Chondrocyte (in vitro differentiated cells): ENCODE results near the gene GALNT2. TPM values are rescaled to one million over a fixed set of nuclear protein-coding genes. Genes with fewer than 3 reads are reported as not detected.

Experiments used
- DNase-seq: peaks from one replicate; pipeline ENCODE4 v3.0.0; 2021; ENCODE audit warnings: mixed read lengths, low spot score
- H3K27ac Mint-ChIP-seq: one replicate; pipeline ENCODE4 v1.8.0; 2021; ENCODE audit warnings: mild to moderate bottlenecking, moderate library complexity, mixed read lengths; ENCODE audit not compliant: unreplicated experiment
- H3K27me3 Mint-ChIP-seq: 2 replicates; pipeline ENCODE4 v1.8.0; 2021; ENCODE audit warnings: low read depth, mixed read lengths
- H3K36me3 Mint-ChIP-seq: 2 replicates; pipeline ENCODE4 v1.8.0; 2021; ENCODE audit warnings: low read depth, mixed read lengths
- H3K4me1 Mint-ChIP-seq: 2 replicates; pipeline ENCODE4 v1.8.0; 2021; ENCODE audit warnings: low read depth, mild to moderate bottlenecking, mixed read lengths
- H3K4me3 Mint-ChIP-seq: one replicate; pipeline ENCODE4 v1.8.0; 2021; ENCODE audit warnings: mild to moderate bottlenecking, moderate library complexity, mixed read lengths; ENCODE audit not compliant: unreplicated experiment
- H3K9me3 Mint-ChIP-seq: 2 replicates; pipeline ENCODE4 v1.8.0; 2021; ENCODE audit warnings: low read depth, mixed read lengths
- total RNA-seq: library from RNA; stranded (reverse); gene quantifications from 3 replicates; pipeline ENCODE4 v1.2.1, GENCODE V29; 2021
- TF ChIP-seq, protein P1 (sequence below): fragments of 200-600 bp; sonication (generic); IDR thresholded peaks from 2 replicates; pipeline ENCODE4 v1.5.0; 2021; ENCODE audit warnings: antibody characterized with exemption, mild to moderate bottlenecking, moderate library complexity

Gene GALNT2
- total RNA-seq, 1 donor from 2014 or later, result 223 TPM

DNA sequence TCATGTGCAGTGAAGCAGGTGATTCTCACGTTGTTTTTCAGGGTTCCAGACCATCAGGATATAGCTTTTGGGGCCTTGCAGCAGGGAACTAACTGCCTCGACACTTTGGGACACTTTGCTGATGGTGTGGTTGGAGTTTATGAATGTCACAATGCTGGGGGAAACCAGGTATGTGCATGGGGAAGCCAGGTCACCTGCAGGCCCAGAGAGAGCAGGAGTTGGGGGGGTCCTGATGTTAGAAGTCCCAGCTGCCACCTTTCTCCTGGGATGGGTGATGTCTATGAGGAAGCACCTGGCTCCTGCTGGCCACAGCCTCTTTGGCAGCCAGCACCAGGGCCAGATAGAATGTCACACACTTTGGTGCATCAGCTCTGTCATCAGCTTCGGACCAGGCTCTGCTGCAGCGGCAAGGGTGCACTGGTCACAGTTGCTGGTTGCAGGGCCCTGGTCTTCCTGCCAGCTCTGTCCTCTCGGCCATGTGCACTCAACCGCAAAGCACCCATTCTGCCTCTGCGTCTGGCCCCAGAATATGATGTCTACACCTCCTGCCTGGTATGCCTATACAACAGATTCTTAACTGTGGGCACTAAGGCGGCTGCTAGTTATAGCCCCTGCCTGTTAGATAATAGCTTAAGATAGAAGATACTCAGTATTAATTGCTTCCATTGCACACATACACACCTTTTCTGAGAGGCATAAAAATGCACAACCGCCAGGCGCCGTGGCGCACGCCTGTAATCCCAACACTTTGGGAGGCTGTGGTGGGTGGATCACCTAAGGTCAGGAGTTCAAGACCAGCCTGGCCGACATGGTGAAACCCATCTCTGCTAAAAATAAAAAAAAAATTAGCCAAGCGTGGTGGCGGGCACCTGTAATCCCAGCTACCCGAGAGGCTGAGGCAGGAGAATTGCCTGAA is 198.4 kb downstream of the GALNT2 start:
- Mint-ChIP-seq H3K4me3 (no peak overlapping the region), H3K36me3 (peaks cover 19% of the 10 kb centered on the region), H3K4me1 (peaks cover 8% of the 10 kb centered on the region), H3K9me3 (no peaks in the 10 kb centered on the region), H3K27ac (no peak overlapping the region), H3K27me3 (no peaks in the 10 kb centered on the region)
- no peak for DNase-seq
- TF ChIP-seq, protein P1, sequence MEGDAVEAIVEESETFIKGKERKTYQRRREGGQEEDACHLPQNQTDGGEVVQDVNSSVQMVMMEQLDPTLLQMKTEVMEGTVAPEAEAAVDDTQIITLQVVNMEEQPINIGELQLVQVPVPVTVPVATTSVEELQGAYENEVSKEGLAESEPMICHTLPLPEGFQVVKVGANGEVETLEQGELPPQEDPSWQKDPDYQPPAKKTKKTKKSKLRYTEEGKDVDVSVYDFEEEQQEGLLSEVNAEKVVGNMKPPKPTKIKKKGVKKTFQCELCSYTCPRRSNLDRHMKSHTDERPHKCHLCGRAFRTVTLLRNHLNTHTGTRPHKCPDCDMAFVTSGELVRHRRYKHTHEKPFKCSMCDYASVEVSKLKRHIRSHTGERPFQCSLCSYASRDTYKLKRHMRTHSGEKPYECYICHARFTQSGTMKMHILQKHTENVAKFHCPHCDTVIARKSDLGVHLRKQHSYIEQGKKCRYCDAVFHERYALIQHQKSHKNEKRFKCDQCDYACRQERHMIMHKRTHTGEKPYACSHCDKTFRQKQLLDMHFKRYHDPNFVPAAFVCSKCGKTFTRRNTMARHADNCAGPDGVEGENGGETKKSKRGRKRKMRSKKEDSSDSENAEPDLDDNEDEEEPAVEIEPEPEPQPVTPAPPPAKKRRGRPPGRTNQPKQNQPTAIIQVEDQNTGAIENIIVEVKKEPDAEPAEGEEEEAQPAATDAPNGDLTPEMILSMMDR, result no peak

DNA sequence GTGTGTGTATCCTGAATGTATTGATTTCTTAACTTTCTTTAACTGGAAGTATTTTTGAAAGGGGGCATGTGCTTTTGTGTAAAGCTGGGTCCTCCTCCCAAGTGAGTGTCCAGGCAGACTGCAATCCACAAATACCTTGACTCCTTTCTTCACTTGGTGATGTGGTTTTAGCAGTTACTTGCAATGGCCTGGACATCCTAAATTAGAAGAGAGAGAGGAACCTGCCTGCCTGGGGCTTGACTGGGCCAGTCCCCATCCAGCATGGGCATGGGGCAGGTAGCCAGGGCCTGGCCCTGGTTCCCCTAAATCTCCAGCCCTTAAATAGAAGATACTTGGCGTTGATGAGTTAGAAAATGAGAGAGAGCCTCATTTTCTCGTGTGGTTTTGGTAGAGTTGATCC is 199.4 kb downstream of the GALNT2 start:
- H3K4me3 Mint-ChIP-seq, result no peak overlapping the region
- H3K4me1 Mint-ChIP-seq, result peaks cover 17% of the 10 kb centered on the region
- H3K27me3 Mint-ChIP-seq, result no peaks in the 10 kb centered on the region
- H3K27ac Mint-ChIP-seq, result no peak overlapping the region
- TF ChIP-seq, protein P1, result no peak
- H3K36me3 Mint-ChIP-seq, result peaks cover 20% of the 10 kb centered on the region
- DNase-seq, result no peak
- no peaks in the 10 kb centered on the region for H3K9me3 Mint-ChIP-seq

DNA sequence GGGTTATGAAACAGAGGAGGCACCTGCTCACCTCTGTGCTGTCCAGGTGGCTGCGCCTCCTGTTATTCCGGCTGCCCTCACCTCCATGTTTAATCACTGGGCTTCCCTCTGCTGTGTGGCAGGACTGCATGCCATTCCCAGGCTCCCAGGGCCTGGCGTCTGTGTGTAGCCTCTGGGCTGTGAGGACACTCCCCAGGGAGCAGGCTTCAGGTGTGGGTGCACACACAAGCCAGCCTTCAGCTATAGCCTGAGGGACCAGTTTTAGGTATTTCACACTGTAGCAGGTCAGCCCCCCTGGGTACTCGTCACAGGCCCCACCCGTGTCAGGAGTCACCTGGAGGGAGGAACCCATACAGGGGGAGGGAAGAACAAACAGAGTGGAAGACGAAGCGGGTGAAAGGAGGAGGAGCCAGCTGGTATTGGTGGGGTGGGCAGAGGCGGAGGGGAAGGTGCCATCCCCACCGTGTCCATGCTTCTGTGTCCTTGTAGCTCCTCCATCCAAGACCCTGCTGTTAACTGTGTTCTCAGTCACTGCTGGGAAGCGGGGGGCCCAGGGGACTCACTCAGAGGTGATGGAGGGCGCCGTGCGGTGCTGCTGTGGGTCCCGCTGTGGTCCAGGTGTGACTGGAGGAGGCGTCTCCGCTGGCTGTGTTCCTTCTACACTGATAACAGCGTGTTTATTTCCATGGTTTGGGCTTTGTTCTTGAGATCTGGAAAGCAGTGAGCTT is 200.5 kb downstream of the GALNT2 start:
- H3K9me3 Mint-ChIP-seq, result no peaks in the 10 kb centered on the region
- DNase-seq, result no peak
- H3K27me3 Mint-ChIP-seq, result no peaks in the 10 kb centered on the region
- no peak overlapping the region for H3K4me3 Mint-ChIP-seq
- TF ChIP-seq, protein P1, result no peak
- peaks cover 18% of the 10 kb centered on the region for H3K36me3 Mint-ChIP-seq
- H3K27ac Mint-ChIP-seq, result no peak overlapping the region
- peaks cover 17% of the 10 kb centered on the region for H3K4me1 Mint-ChIP-seq

DNA sequence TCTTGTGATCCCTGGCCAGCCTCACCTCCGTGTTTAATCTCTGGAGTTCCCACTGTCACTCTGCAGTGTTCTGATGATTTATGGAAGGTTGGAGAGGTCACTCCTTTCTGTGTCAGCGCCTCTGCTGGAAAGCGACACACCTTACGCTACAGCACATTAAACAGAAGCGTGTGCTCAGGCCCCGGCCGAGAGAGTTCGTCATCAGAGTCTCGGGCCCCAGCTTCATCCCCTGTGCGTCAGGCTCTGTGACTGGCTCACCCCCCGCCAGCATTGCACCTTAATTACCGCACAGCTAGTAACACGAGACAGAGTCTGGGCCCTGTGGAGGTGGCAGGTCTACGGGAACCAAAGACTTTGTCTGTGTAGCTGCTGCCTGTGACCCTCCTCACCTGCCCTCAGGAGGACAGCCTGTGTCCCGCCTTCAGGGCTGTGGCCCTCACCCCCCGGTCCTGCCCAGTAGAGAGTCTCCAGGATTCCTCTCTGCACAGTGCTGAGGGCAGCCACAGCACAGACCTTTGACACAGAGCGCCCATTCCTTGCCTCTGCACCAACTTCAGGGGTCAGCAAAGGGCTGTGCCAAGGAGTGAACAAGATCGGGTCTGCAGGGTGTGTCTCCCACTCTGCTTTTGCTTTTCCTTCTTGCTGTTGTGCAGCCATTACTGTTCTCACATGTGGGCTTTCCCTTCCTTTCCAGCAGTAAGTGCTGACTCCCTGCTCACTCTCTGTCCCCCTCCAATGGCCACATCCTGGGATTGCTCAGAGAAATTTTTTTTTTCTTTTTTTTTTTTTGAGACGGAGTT is 201.5 kb downstream of the GALNT2 start:
- Mint-ChIP-seq H3K9me3 (no peaks in the 10 kb centered on the region), H3K27me3 (no peaks in the 10 kb centered on the region), H3K4me3 (no peak overlapping the region), H3K4me1 (peaks cover 17% of the 10 kb centered on the region), H3K27ac (peak overlapping the region; percentile 54), H3K36me3 (peaks cover 15% of the 10 kb centered on the region)
- DNase-seq, result no peak
- TF ChIP-seq, protein P1, result peak; percentile 85

DNA sequence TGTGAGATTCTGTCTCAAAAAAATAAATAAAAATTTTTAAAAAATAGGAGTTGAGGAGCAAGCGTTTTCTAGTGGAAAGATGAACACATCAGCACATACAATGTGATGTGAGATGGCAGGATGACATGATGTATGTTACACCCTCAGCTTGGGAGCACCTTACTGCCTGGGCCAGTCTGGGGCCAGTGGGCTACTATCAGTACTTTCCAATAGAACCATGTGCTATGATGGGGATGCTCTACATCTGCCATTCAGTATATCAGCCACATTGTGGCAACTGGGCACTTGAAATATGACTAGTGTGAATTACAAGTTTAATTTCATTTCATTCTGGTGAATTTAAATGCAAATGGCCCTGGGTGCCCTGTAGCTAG is 203.1 kb downstream of the GALNT2 start:
- Mint-ChIP-seq H3K4me3 (no peak overlapping the region), H3K36me3 (peaks cover 12% of the 10 kb centered on the region), H3K9me3 (no peaks in the 10 kb centered on the region), H3K4me1 (peaks cover 17% of the 10 kb centered on the region), H3K27ac (peak overlapping the region; percentile 60), H3K27me3 (no peaks in the 10 kb centered on the region)
- DNase-seq, result no peak
- TF ChIP-seq, protein P1, result no peak
